ENCODE results near the gene NINL. TPM values are rescaled to one million over a fixed set of nuclear protein-coding genes. Genes with fewer than 3 reads are reported as not detected.
A peak's percentile ranks its signal among the peaks of the same experiment; 100 is the strongest.

NINL gene
- total and polyA plus RNA-seq, 2 of the 4 experiments (the other 2 are of a cell fraction), result 3.0 to 10.4 TPM

DNA sequence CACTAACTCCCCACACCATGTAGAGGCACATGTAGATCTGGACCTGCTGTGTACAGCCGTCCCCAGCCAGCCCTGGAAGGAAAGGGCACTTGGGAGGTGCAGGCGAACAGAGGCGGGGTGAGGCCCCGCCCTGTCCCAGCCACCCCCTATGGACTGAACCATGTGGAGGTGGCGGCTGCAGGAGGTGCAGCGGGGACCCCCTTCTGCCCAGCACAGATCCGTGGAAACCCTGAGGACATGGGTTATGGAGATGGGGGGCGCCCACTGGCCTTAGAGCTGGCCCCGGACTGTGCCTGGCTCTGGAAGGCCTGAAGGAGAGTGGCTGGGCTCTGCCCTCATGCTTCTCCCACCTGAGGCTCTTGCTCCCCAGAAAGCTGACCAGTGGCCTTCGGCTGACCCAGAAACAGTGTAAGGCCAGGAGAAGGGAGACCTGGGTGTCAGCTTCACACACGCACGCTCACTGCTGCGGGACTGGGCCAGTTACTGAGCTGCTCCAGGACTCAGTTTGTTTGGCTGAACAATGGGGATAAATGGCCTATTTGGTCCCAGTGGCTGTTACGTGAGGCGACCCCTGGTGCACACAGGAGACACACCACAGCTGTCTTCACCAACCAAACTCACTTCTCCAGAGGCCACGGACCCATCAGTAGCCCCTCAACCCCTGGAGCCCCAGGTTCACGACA, 90.7 kb downstream of the NINL start:
- Histone ChIP-seq H2AK9ac (replicated peaks; ENCODE audit: low read depth, low read length, poor library complexity) (peak overlapping the region; percentile 61), H3K9ac (ENCODE audit: low read depth, low read length) (no peak overlapping the region), H3K36me3 (ENCODE audit: control insufficient read depth, insufficient read depth, low read length) (peaks cover 21% of the 10 kb centered on the region; the same call in 1 of the 2 replicates), H3K56ac (ENCODE audit: extremely low read depth, insufficient read depth, low read length) (no peak overlapping the region), H2BK15ac (ENCODE audit: low read depth, low read length) (no peak overlapping the region), H3K9me1 (ENCODE audit: insufficient read depth, low read length) (peaks cover 4% of the 10 kb centered on the region; the same call in 1 of the 2 replicates), H4K5ac (ENCODE audit: low read depth, low read length) (no peak overlapping the region), H2AK5ac (ENCODE audit: low read depth, low read length) (no peak overlapping the region), H4K8ac (ENCODE audit: low read depth in 2 of 2, low read length in 2 of 2) (no peak overlapping the region), H3K14ac (replicated peaks; ENCODE audit: low read depth, low read length) (no peak overlapping the region), H3K18ac (ENCODE audit: low read depth, low read length) (no peak overlapping the region), H4K20me1 (ENCODE audit: insufficient read depth, low read length) (no peaks in the 10 kb centered on the region), H3K9me3 (ENCODE audit: control insufficient read depth, insufficient read depth, low read length) (no peaks in the 10 kb centered on the region), H2BK5ac (ENCODE audit: low read depth, low read length, poor library complexity, severe bottlenecking) (no peak overlapping the region), H2BK120ac (ENCODE audit: low read depth, low read length) (no peak overlapping the region), H3K27ac (ENCODE audit: insufficient read depth, low read length) (no peak overlapping the region), H4K91ac (ENCODE audit: insufficient read depth, low read depth, low read length) (no peak overlapping the region), H2AFZ (replicated peaks; ENCODE audit: low read length, poor library complexity) (no peak overlapping the region), H3K4ac (ENCODE audit: low read depth, low read length) (no peak overlapping the region), H3K4me1 (ENCODE audit: control insufficient read depth, insufficient read depth, low read length) (no peaks in the 10 kb centered on the region), H3K23ac (ENCODE audit: low read depth, low read length) (no peak overlapping the region), H3K4me2 (ENCODE audit: low read depth, low read length) (no peak overlapping the region), H2BK20ac (ENCODE audit: low read depth, low read length) (no peak overlapping the region), H3K79me1 (ENCODE audit: low read depth in 1 of 2, low read length in 2 of 2) (no peaks in the 10 kb centered on the region), H3K4me3 (ENCODE audit: insufficient read depth, low read depth, low read length) (no peak overlapping the region), H3K27me3 (ENCODE audit: control insufficient read depth, insufficient read depth, low read length) (no peaks in the 10 kb centered on the region)
- CTCF ChIA-PET, result no interaction called here
- in situ Hi-C loops (cut with MboI; ENCODE audit: low sequenced_read_pairs) (no loop called here), dilution Hi-C loops (cut with HindIII; ENCODE audit: low sequenced_read_pairs, unreplicated experiment) (no loop called here), intact Hi-C loops (cut with micrococcal nuclease) (no loop called here)
- no peak for TF ChIP-seq CEBPB (IDR thresholded peaks at IDR 0.05; ENCODE audit: low read depth, low read length)
- TF ChIP-seq RCOR1 (IDR thresholded peaks at IDR 0.05; ENCODE audit: insufficient replicate concordance, low read length), result no peak
- TF ChIP-seq NFE2L2 (IDR thresholded peaks at IDR 0.05; ENCODE audit: low read depth, low read length), result no peak
- TF ChIP-seq, protein P1, sequence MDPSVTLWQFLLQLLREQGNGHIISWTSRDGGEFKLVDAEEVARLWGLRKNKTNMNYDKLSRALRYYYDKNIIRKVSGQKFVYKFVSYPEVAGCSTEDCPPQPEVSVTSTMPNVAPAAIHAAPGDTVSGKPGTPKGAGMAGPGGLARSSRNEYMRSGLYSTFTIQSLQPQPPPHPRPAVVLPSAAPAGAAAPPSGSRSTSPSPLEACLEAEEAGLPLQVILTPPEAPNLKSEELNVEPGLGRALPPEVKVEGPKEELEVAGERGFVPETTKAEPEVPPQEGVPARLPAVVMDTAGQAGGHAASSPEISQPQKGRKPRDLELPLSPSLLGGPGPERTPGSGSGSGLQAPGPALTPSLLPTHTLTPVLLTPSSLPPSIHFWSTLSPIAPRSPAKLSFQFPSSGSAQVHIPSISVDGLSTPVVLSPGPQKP (IDR thresholded peaks at IDR 0.05; ENCODE audit: borderline replicate concordance, low read depth, low read length), result no peak
- no peak for TF ChIP-seq MXI1 (IDR thresholded peaks at IDR 0.05; ENCODE audit: borderline replicate concordance, low read depth, low read length)
- TF ChIP-seq MAZ (IDR thresholded peaks at IDR 0.05; ENCODE audit: borderline replicate concordance, low read depth, low read length), result no peak
- no peak for TF ChIP-seq CHD1 (IDR thresholded peaks at IDR 0.05; ENCODE audit: low read depth, low read length)
- TF ChIP-seq, protein P2, sequence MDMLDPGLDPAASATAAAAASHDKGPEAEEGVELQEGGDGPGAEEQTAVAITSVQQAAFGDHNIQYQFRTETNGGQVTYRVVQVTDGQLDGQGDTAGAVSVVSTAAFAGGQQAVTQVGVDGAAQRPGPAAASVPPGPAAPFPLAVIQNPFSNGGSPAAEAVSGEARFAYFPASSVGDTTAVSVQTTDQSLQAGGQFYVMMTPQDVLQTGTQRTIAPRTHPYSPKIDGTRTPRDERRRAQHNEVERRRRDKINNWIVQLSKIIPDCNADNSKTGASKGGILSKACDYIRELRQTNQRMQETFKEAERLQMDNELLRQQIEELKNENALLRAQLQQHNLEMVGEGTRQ (IDR thresholded peaks at IDR 0.05; ENCODE audit: low read depth, low read length), result no peak
- ATAC-seq (ENCODE audit: low read depth) (no peak), DNase-seq (no peak)
- BruUV-seq (replicated peaks), result no TSS peak
- WGBS, 2 experiments (ENCODE audit: extremely low coverage in 2 of 2, insufficient read length in 1 of 2), result 91% methylated on average over 9 of the region's 17 CpGs; no CpG with 5 or more reads in 1 of the 2 experiments
- POLR2A ChIA-PET (ENCODE audit: unreplicated experiment), result no interaction called here
